GM18951 (cell line): ENCODE data around the gene ABCG5.

Experiments used
- POLR2A ChIP-seq: IDR thresholded peaks from 4 replicates; pipeline ENCODE4 v1.6.1; 2011; ENCODE audit warnings: mild to moderate bottlenecking; ENCODE audit not compliant: insufficient read length, insufficient read depth; ENCODE audit errors: extremely low read depth
- in situ Hi-C: fragments of 300-500 bp; cut with MboI; formaldehyde crosslinking; loops from one replicate; pipeline ENCODE4 v1.12.0; 2022; ENCODE audit warnings: low sequenced_read_pairs, mixed read lengths, inconsistent platforms; ENCODE audit not compliant: unreplicated experiment

The ABCG5 gene

GRCh38 chr2:43812006-43812405 lies 26.6 kb downstream of the ABCG5 start:
- TF ChIP-seq POLR2A: no peak
- in situ Hi-C loops: no loop called here

DNA sequence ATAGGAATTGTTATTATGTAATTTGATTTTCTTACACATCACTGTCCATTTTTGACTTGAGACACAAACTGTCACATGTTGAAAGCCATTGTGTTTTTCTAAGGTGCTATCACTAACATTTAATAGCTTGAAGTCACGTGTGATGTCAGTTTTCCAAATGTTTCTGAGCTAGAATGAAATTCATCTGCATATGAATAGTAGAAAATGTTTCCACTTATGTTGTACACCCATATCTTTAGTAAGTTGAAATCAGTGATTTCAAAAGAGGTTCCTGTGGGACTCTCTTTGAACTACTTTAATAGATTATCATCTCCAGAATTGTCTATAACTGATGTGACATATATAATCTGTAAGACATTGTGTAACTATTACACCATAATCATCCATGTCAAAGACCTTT lies 27.8 kb downstream of the ABCG5 start:
- no peak for TF ChIP-seq POLR2A
- in situ Hi-C loops: no loop called here

DNA sequence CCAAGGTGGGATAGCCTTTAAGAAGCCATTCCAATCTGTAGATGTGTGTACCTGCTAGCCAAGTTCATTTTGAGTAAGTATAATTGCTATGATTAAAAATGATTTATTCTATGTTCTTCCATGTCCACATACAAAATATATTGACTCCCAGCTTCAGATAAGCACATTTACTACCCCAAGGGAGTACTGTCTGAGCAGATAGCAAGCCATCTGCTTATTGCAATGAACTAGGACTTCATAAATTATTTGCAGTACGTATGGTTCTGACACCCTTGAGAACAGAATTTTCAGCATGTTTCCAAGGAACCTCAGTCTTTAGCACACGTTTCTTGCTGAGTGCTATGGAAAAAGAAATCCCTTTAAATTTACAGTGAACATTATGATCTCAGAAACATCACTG lies 28.2 kb downstream of the ABCG5 start:
- no peak for TF ChIP-seq POLR2A
- in situ Hi-C loops: no loop called here

DNA sequence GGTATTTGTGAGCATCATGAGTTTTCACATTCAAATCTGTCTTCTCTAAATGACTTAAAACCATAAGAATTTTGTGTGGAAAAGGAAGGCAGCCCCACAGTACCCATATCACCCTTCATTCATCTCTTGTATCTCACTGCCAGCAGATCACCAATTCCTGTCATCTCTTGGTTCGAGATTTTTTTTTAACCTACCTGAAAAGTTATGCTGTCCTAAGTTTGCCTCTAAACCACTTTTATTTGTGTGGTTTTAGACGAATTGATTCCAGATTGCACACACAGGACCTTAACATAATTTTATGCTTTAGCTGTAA lies 32.0 kb downstream of the ABCG5 start:
- in situ Hi-C loops: no loop called here
- no peak for TF ChIP-seq POLR2A

DNA sequence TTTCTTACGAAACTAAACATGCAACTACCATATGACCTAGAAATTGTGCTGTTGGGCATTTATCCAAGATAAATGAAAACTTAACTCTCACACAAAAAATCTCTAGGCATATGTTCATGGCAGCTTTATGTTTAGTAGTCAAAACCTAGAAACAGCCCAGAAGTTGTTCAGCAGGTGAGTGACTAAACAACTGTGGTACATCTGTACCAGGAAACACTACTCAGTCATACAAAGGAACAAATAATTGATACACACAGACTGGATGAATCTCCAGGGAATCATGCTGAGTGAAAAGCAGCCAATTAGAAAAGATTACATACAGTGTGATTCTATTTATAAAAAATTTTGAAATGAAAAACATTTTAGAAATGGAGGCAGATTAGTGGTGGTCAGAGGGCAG lies 35.5 kb downstream of the ABCG5 start:
- in situ Hi-C loops: no loop called here
- TF ChIP-seq POLR2A: no peak

DNA sequence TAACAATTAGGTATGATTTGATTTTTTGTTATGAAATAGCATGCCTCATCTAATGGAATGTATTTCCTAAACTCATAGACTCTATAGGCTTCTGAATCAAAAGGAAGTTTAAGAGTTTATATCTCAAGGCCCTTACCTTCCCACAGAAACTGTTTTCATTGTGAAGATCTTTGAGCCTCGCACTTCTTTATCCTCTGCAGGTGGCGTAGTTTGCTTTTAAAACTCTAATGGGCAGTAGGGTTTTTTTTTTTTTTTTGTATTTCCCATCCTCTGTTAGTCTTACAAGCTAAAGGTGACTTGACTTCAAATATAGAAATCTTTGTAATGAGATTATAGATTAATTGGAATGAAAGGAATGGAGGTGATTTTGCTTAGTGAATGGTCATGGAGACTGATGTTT lies 36.5 kb downstream of the ABCG5 start:
- no peak for TF ChIP-seq POLR2A
- in situ Hi-C loops: no loop called here

GRCh38 chr2:43800894-43801293 lies 37.7 kb downstream of the ABCG5 start:
- no peak for TF ChIP-seq POLR2A
- in situ Hi-C loops: no loop called here

GRCh38 chr2:43798300-43798699 lies 40.3 kb downstream of the ABCG5 start:
- in situ Hi-C loops: no loop called here
- no peak for TF ChIP-seq POLR2A

DNA sequence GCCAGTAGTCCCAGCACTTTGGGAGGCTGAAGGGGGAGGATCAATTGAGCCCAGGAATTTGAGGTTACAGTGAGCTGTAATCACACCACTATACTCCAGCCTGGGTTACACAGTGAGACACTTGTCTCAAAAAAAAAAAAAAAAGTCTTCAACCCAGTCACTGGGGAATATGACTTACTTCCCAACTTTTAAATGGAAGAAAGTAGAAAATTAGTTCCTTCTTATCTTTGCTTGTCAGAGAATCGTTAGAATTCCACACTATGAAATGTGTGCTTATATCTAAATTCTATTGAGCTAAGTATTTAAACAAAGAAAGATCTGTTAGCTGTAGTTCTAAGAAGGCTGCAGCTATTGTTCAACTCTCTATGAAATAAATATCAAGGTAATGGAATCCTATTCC lies 42.4 kb downstream of the ABCG5 start:
- TF ChIP-seq POLR2A: no peak
- in situ Hi-C loops: no loop called here

DNA sequence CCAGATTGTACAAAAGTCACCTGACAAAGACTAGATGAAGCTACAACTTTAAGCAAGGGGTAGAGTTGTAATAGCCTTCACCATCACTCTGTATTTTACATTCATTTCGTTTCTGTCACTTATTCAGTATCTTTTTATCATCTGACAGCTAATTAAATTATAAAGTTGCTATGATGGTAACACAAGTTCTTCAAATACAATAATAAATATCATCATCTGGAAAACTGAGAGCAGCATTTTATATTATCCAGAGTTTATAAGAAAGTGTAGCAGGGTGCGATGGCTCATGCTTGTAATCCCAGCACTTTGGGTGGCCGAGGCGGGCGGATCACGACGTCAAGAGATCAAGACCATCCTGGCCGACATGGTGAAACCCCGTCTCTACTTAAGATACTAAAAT lies 43.7 kb downstream of the ABCG5 start:
- TF ChIP-seq POLR2A: no peak
- in situ Hi-C loops: no loop called here

- in situ Hi-C loops: no loop called here
- TF ChIP-seq POLR2A: no peak
Measured at GRCh38 chr2:43792653-43793052, 46.0 kb downstream of the ABCG5 start.

DNA sequence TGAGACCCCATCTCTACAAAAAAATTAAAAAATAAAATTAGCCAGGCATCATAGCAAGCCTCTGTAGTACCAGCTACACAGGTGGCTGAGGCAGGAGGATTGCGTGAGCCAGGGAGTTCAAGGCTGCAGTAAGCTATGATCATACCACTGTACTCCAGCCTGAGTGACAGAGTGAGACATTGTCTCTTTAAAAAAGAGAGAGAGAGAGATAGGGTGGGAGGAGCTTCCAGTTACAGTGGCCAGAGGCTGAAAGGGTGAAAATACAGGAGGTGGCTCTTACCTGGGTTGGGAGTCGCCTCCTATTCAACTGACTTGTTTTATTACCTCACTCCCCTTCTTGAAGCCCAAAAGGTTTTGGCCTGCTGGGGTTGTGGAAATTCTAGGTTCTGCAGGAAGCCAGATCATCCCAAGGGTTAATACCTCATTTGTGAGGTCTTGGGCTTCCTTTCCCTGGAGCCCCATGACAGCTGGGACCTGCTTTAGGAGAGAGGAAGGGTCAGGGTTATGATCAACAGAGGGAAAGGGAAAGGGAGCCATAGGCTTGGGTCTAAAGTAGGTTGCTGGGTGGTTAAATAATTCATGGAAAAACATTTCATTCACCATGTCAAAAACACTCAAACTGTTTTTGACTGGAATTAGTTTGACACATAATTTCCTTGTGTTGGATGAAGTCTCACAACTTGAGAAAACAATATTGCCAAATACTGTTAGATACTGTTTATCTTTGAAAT lies 47.4 kb downstream of the ABCG5 start:
- TF ChIP-seq POLR2A: no peak
- in situ Hi-C loops: no loop called here

GRCh38 chr2:43790147-43790546 lies 48.5 kb downstream of the ABCG5 start:
- no peak for TF ChIP-seq POLR2A
- in situ Hi-C loops: no loop called here

DNA sequence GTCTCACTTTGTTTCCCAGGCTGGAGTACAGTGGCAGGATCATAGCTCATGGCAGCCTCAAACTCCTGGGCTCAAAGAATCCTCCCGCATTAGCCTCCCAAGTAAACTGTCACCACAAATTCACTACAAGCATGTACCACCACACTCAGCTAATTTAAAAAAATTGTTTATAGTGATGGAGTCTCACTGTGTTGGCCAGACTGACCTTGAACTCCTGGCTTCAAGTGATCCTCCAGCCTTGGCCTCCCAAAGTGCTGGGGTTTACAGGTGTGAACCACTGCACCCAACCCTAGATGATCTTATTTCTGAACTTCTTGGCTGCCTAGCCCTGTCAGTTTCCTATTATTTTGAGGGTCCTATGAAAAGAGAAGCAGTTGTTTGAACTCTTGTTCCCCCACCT lies 50.0 kb downstream of the ABCG5 start:
- no peak for TF ChIP-seq POLR2A
- in situ Hi-C loops: no loop called here

GRCh38 chr2:43787895-43788294 lies 50.7 kb downstream of the ABCG5 start:
- TF ChIP-seq POLR2A: no peak
- in situ Hi-C loops: no loop called here
